Measurements from ENCODE around the gene KDM4B. TPM values are rescaled to one million over a fixed set of nuclear protein-coding genes. Genes with fewer than 3 reads are reported as not detected.

Gene KDM4B
- total and polyA plus RNA-seq, 4 donors: 16.6 to 43.6 (median 28.0) TPM

- DNase-seq (ENCODE audit: low read depth in 4 of 6, low spot score in 6 of 6): no peak
- no peak overlapping the region for H3K27ac ChIP-seq (ENCODE audit: low read depth, low read length)
- no peaks in the 10 kb centered on the region for H3K27me3 ChIP-seq (ENCODE audit: control insufficient read depth, insufficient read depth, low read length)
- H3K4me3 ChIP-seq (ENCODE audit: low read depth, low read length): no peak overlapping the region
- 100% methylated on average over 3 of the region's 6 CpGs for WGBS (ENCODE audit: insufficient coverage)
- no peaks in the 10 kb centered on the region for H3K9me3 ChIP-seq (ENCODE audit: control insufficient read depth, insufficient read depth, low read length)
- H3K4me1 ChIP-seq (ENCODE audit: control insufficient read depth, insufficient read depth, low read length): peaks cover 14% of the 10 kb centered on the region
- peaks cover 9% of the 10 kb centered on the region for H3K36me3 ChIP-seq (ENCODE audit: control insufficient read depth, insufficient read depth, low read length)
Measured at GRCh38 chr19:4965061-4965460, 3.9 kb upstream of the KDM4B start.

- 86% methylated on average over 4 of the region's 6 CpGs for WGBS (ENCODE audit: insufficient coverage)
- no peak overlapping the region for H3K4me3 ChIP-seq (ENCODE audit: low read depth, low read length)
- DNase-seq (ENCODE audit: low read depth in 4 of 6, low spot score in 6 of 6): no peak
- H3K27ac ChIP-seq (ENCODE audit: low read depth, low read length): no peak overlapping the region
- H3K4me1 ChIP-seq (ENCODE audit: control insufficient read depth, insufficient read depth, low read length): peaks cover 29% of the 10 kb centered on the region
- peaks cover 5% of the 10 kb centered on the region for H3K36me3 ChIP-seq (ENCODE audit: control insufficient read depth, insufficient read depth, low read length)
- H3K9me3 ChIP-seq (ENCODE audit: control insufficient read depth, insufficient read depth, low read length): no peaks in the 10 kb centered on the region
- no peaks in the 10 kb centered on the region for H3K27me3 ChIP-seq (ENCODE audit: control insufficient read depth, insufficient read depth, low read length)
Measured at GRCh38 chr19:4966591-4966990, 2.3 kb upstream of the KDM4B start.

- 65% methylated on average over 8 of the region's 16 CpGs for WGBS (ENCODE audit: insufficient coverage)
Measured at GRCh38 chr19:4967738-4968461, 1.0 kb upstream of the KDM4B start.

GRCh38 chr19:4969292-4969771 is 419 bp downstream of the KDM4B start:
- 0% methylated on average over 49 of the region's 54 CpGs for WGBS (ENCODE audit: insufficient coverage)
- Histone ChIP-seq H3K27me3 (ENCODE audit: control insufficient read depth, insufficient read depth, low read length) (no peaks in the 10 kb centered on the region), H3K4me3 (ENCODE audit: low read depth, low read length) (peak overlapping the region; percentile 51), H3K9me3 (ENCODE audit: control insufficient read depth, insufficient read depth, low read length) (no peaks in the 10 kb centered on the region), H3K36me3 (ENCODE audit: control insufficient read depth, insufficient read depth, low read length) (peaks cover 9% of the 10 kb centered on the region), H3K27ac (ENCODE audit: low read depth, low read length) (no peak overlapping the region), H3K4me1 (ENCODE audit: control insufficient read depth, insufficient read depth, low read length) (peaks cover 42% of the 10 kb centered on the region)
- DNase-seq (ENCODE audit: low read depth in 4 of 6, low spot score in 6 of 6): no peak

More at GRCh38 chr19:4967738-4968461, 1.0 kb upstream of the KDM4B start:
- Histone ChIP-seq H3K27ac (ENCODE audit: low read depth, low read length) (peak overlapping the region; percentile 72), H3K4me1 (ENCODE audit: control insufficient read depth, insufficient read depth, low read length) (peaks cover 42% of the 10 kb centered on the region), H3K36me3 (ENCODE audit: control insufficient read depth, insufficient read depth, low read length) (peaks cover 9% of the 10 kb centered on the region), H3K9me3 (ENCODE audit: control insufficient read depth, insufficient read depth, low read length) (no peaks in the 10 kb centered on the region), H3K27me3 (ENCODE audit: control insufficient read depth, insufficient read depth, low read length) (no peaks in the 10 kb centered on the region), H3K4me3 (ENCODE audit: low read depth, low read length) (peak overlapping the region; percentile 55)
- no peak for DNase-seq (ENCODE audit: low read depth in 4 of 6, low spot score in 6 of 6)

GRCh38 chr19:4969772-4970531 is 1.0 kb downstream of the KDM4B start:
- no peaks in the 10 kb centered on the region for H3K27me3 ChIP-seq (ENCODE audit: control insufficient read depth, insufficient read depth, low read length)
- no peak overlapping the region for H3K27ac ChIP-seq (ENCODE audit: low read depth, low read length)
- under 1% methylated on average over 21 of the region's 25 CpGs for WGBS (ENCODE audit: insufficient coverage)
- DNase-seq (ENCODE audit: low read depth in 4 of 6, low spot score in 6 of 6): peak in 2 of 6 donors; percentile 36 to 45
- H3K4me3 ChIP-seq (ENCODE audit: low read depth, low read length): peak overlapping the region; percentile 51
- peaks cover 11% of the 10 kb centered on the region for H3K36me3 ChIP-seq (ENCODE audit: control insufficient read depth, insufficient read depth, low read length)
- peaks cover 47% of the 10 kb centered on the region for H3K4me1 ChIP-seq (ENCODE audit: control insufficient read depth, insufficient read depth, low read length)
- no peaks in the 10 kb centered on the region for H3K9me3 ChIP-seq (ENCODE audit: control insufficient read depth, insufficient read depth, low read length)

GRCh38 chr19:4970558-4971423 is 1.9 kb downstream of the KDM4B start:
- 7% methylated on average over 26 of the region's 31 CpGs for WGBS (ENCODE audit: insufficient coverage)

GRCh38 chr19:4971424-4971793 is 2.5 kb downstream of the KDM4B start:
- Histone ChIP-seq H3K27me3 (ENCODE audit: control insufficient read depth, insufficient read depth, low read length) (no peaks in the 10 kb centered on the region), H3K4me1 (ENCODE audit: control insufficient read depth, insufficient read depth, low read length) (peaks cover 58% of the 10 kb centered on the region), H3K27ac (ENCODE audit: low read depth, low read length) (no peak overlapping the region), H3K9me3 (ENCODE audit: control insufficient read depth, insufficient read depth, low read length) (no peaks in the 10 kb centered on the region), H3K4me3 (ENCODE audit: low read depth, low read length) (peak overlapping the region; percentile 51), H3K36me3 (ENCODE audit: control insufficient read depth, insufficient read depth, low read length) (peaks cover 11% of the 10 kb centered on the region)
- 30% methylated on average over 10 of the region's 10 CpGs for WGBS (ENCODE audit: insufficient coverage)
- DNase-seq (ENCODE audit: low read depth in 4 of 6, low spot score in 6 of 6): no peak

More at GRCh38 chr19:4970558-4971423, 1.9 kb downstream of the KDM4B start:
- Histone ChIP-seq H3K4me1 (ENCODE audit: control insufficient read depth, insufficient read depth, low read length) (peaks cover 52% of the 10 kb centered on the region), H3K4me3 (ENCODE audit: low read depth, low read length) (peak overlapping the region; percentile 51), H3K36me3 (ENCODE audit: control insufficient read depth, insufficient read depth, low read length) (peaks cover 11% of the 10 kb centered on the region), H3K27me3 (ENCODE audit: control insufficient read depth, insufficient read depth, low read length) (no peaks in the 10 kb centered on the region), H3K9me3 (ENCODE audit: control insufficient read depth, insufficient read depth, low read length) (no peaks in the 10 kb centered on the region), H3K27ac (ENCODE audit: low read depth, low read length) (no peak overlapping the region)
- DNase-seq (ENCODE audit: low read depth in 4 of 6, low spot score in 6 of 6): peak in 2 of 6 donors; percentile 39 to 75

GRCh38 chr19:4971816-4972495 is 3.0 kb downstream of the KDM4B start:
- WGBS (ENCODE audit: insufficient coverage): 52% methylated on average over 14 of the region's 19 CpGs
- H3K4me3 ChIP-seq (ENCODE audit: low read depth, low read length): no peak overlapping the region
- no peaks in the 10 kb centered on the region for H3K9me3 ChIP-seq (ENCODE audit: control insufficient read depth, insufficient read depth, low read length)
- no peaks in the 10 kb centered on the region for H3K27me3 ChIP-seq (ENCODE audit: control insufficient read depth, insufficient read depth, low read length)
- H3K4me1 ChIP-seq (ENCODE audit: control insufficient read depth, insufficient read depth, low read length): peaks cover 64% of the 10 kb centered on the region
- H3K27ac ChIP-seq (ENCODE audit: low read depth, low read length): no peak overlapping the region
- H3K36me3 ChIP-seq (ENCODE audit: control insufficient read depth, insufficient read depth, low read length): peaks cover 11% of the 10 kb centered on the region
- no peak for DNase-seq (ENCODE audit: low read depth in 4 of 6, low spot score in 6 of 6)
